B cell (primary cell): Measurements from ENCODE around the gene SLC16A10. TPM values are rescaled to one million over a fixed set of nuclear protein-coding genes. Genes with fewer than 3 reads are reported as not detected.

Source experiments
- ATAC-seq: fragments of 200-7000 bp; cut with Tn5 transposase; one replicate; pipeline ENCODE4 v1.10.0; 2021; ENCODE audit warnings: low read depth, mild to moderate bottlenecking, moderate number of reproducible peaks, moderate library complexity
- CTCF ChIA-PET: fragments of 350-600 bp; sonication (Branson Sonifier 250); formaldehyde crosslinking; loops from one replicate; lab custom pipeline; 2021; ENCODE audit warnings: antibody characterized with exemption, inconsistent platforms; lab: Charles Lee
- POLR2A ChIA-PET: fragments of 350-600 bp; sonication (Branson Sonifier 250); formaldehyde crosslinking; loops from one replicate; lab custom pipeline; 2021; ENCODE audit warnings: antibody characterized with exemption; lab: Charles Lee
- DNase-seq: peaks from one replicate; pipeline ENCODE4 v3.0.0; 2013
- H2AFZ ChIP-seq: 2 replicates; pipeline ENCODE4 v1.6.1; 2012; ENCODE audit warnings: mild to moderate bottlenecking, low read depth, low read length; ENCODE audit not compliant: insufficient read depth, poor library complexity, severe bottlenecking
- H3K27ac ChIP-seq, 2 donors: 1 replicate in 1 of 2; 2 replicates in 1 of 2; pipeline ENCODE4 v1.5.1; 2012 to 2013; ENCODE audit warnings: low read length in 2 of 2, mild to moderate bottlenecking in 2 of 2, moderate library complexity in 1 of 2
- H3K27me3 ChIP-seq, 4 experiments: fragments of 200-600 bp in 1 of 4; sonication (generic) in 1 of 4; replicated peaks in 1 of 4; 1 replicate in 2 of 4; 2 replicates in 2 of 4; pipeline versions ENCODE4 v1.6.1 to v1.7.0; 2013 to 2016; ENCODE audit warnings: low read length in 3 of 4, mild to moderate bottlenecking in 2 of 4, mixed read lengths in 1 of 4, moderate library complexity in 1 of 4; ENCODE audit not compliant: insufficient read depth in 4 of 4, control insufficient read depth in 3 of 4; ENCODE audit errors: control extremely low read depth in 1 of 4
- H3K36me3 ChIP-seq, 2 experiments: replicated peaks in 1 of 2; 1 replicate in 1 of 2; 2 replicates in 1 of 2; pipeline versions ENCODE4 v1.6.1 to v1.7.1; 2013; ENCODE audit warnings: low read length in 1 of 2; ENCODE audit not compliant: insufficient read depth in 2 of 2, control insufficient read depth in 1 of 2; ENCODE audit errors: control extremely low read depth in 1 of 2, extremely low read depth in 1 of 2
- H3K4me1 ChIP-seq, 2 donors: fragments of 200-600 bp in 1 of 2; sonication (generic) in 1 of 2; 1 replicate in 1 of 2; 2 replicates in 1 of 2; pipeline versions ENCODE4 v1.5.1 to v1.6.1; 2013 to 2017; ENCODE audit warnings: low read length in 2 of 2; ENCODE audit not compliant: control insufficient read depth in 2 of 2, insufficient read depth in 2 of 2
- H3K4me2 ChIP-seq: replicated peaks from 2 replicates; pipeline ENCODE3; 2012; ENCODE audit warnings: mild to moderate bottlenecking, low read depth, low read length; ENCODE audit not compliant: poor library complexity, severe bottlenecking
- H3K4me3 ChIP-seq, 5 experiments: fragments of 200-600 bp in 1 of 5; sonication (generic) in 1 of 5; 1 replicate in 3 of 5; 2 replicates in 2 of 5; pipeline versions ENCODE4 v1.5.1 to v1.7.0; 2011 to 2016; ENCODE audit warnings: low read length in 4 of 5, mild to moderate bottlenecking in 4 of 5, low read depth in 2 of 5, control low read depth in 1 of 5, moderate library complexity in 1 of 5; ENCODE audit not compliant: insufficient read depth in 1 of 5; ENCODE audit errors: control extremely low read depth in 1 of 5, extremely low read depth in 1 of 5
- H3K79me2 ChIP-seq: fragments of 200-600 bp; sonication (generic); one replicate; pipeline ENCODE4 v1.6.0; 2016; ENCODE audit warnings: low read length; ENCODE audit not compliant: control insufficient read depth, insufficient read depth
- H3K9ac ChIP-seq: fragments of 200-600 bp; sonication (generic); 2 replicates; pipeline ENCODE4 v1.6.1; 2017; ENCODE audit warnings: mild to moderate bottlenecking, low read length, moderate library complexity
- H3K9me3 ChIP-seq, 3 donors: one replicate each; pipeline versions ENCODE4 v1.6.1 to v1.7.1; 2013; ENCODE audit warnings: low read length in 2 of 3; ENCODE audit not compliant: control insufficient read depth in 2 of 3, insufficient read depth in 1 of 3; ENCODE audit errors: control extremely low read depth in 1 of 3
- H4K20me1 ChIP-seq: 2 replicates; pipeline ENCODE4 v1.6.0; 2012; ENCODE audit warnings: mild to moderate bottlenecking, low read length; ENCODE audit not compliant: insufficient read depth, control insufficient read depth, poor library complexity, severe bottlenecking
- H3K27ac Mint-ChIP-seq: one replicate; pipeline ENCODE4 v1.8.0; 2021; ENCODE audit warnings: mixed read lengths
- H3K27me3 Mint-ChIP-seq: one replicate; pipeline ENCODE4 v1.8.0; 2021; ENCODE audit warnings: mixed read lengths
- H3K4me1 Mint-ChIP-seq: one replicate; pipeline ENCODE4 v1.8.0; 2021; ENCODE audit warnings: mixed read lengths
- H3K4me3 Mint-ChIP-seq: one replicate; pipeline ENCODE4 v1.8.0; 2021; ENCODE audit warnings: mixed read lengths
- H3K9me3 Mint-ChIP-seq: one replicate; pipeline ENCODE4 v1.8.0; 2022; ENCODE audit warnings: mixed read lengths; ENCODE audit not compliant: insufficient read depth
- EZH2 ChIP-seq: IDR thresholded peaks from 2 replicates; pipeline ENCODE4 v1.6.1; 2012; ENCODE audit warnings: borderline replicate concordance, low read depth, mild to moderate bottlenecking, moderate library complexity, low read length; ENCODE audit not compliant: insufficient read depth, poor library complexity, severe bottlenecking
- WGBS: methylation state at CpG from one replicate; pipeline ENCODE4 v1.1.5; 2013; ENCODE audit warnings: missing lambda C conversion rate; ENCODE audit not compliant: insufficient coverage; 5-methylcytosine and 5-hydroxymethylcytosine counted together
- intact Hi-C: fragments of 100-400 bp; cut with micrococcal nuclease; formaldehyde crosslinking; loops from one replicate; pipeline ENCODE4 v1.10.0; 2022
- polyA plus RNA-seq: library from polyadenylated mRNA; depleted of rRNA; stranded (reverse); fragments of >200 nt; gene quantifications from 2 replicates; pipeline ENCODE4 v1.2.3, GENCODE V29; 2012
- total RNA-seq, 2 donors: library from RNA; stranded (reverse); fragments of 120-200 nt in 1 of 2; gene quantifications; 1 replicate in 1 of 2; 2 replicates in 1 of 2; pipeline versions ENCODE4 v1.2.3 to v1.2.4, GENCODE V29; 2013 to 2022
- TF ChIP-seq, protein P1 (sequence below): fragments of 200-600 bp; IDR thresholded peaks from one replicate; pipeline ENCODE4 v1.8.0; 2022; ENCODE audit warnings: antibody characterized with exemption, mild to moderate bottlenecking

SLC16A10 gene
- total and polyA plus RNA-seq, 2 donors (not counting 1 experiment from before 2014, with no cell fraction given), result 0.06 to 0.71 TPM

DNA sequence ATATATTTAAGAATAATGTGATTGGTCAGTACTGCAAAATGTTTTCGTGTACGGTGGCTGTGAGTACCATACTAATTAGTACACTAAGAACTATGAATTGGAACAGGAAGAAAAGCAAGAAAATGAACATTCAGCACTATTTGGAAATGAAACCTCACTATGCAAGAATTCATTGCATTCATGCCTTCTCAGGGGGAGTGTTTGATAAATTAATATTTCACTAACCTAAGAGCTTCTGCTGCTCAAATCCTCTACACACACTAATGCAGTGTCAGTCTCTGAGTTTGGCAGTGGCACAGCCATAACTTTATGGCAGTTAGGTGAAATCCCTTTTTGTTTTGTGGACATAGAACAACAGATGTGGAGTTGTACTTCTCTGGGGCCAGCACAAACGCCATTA is 60.1 kb downstream of the SLC16A10 start:
- Mint-ChIP-seq H3K4me1 (no peaks in the 10 kb centered on the region), H3K27ac (no peak overlapping the region), H3K4me3 (no peak overlapping the region), H3K27me3 (peaks cover 4% of the 10 kb centered on the region), H3K9me3 (no peaks in the 10 kb centered on the region)
- TF ChIP-seq, protein P1, sequence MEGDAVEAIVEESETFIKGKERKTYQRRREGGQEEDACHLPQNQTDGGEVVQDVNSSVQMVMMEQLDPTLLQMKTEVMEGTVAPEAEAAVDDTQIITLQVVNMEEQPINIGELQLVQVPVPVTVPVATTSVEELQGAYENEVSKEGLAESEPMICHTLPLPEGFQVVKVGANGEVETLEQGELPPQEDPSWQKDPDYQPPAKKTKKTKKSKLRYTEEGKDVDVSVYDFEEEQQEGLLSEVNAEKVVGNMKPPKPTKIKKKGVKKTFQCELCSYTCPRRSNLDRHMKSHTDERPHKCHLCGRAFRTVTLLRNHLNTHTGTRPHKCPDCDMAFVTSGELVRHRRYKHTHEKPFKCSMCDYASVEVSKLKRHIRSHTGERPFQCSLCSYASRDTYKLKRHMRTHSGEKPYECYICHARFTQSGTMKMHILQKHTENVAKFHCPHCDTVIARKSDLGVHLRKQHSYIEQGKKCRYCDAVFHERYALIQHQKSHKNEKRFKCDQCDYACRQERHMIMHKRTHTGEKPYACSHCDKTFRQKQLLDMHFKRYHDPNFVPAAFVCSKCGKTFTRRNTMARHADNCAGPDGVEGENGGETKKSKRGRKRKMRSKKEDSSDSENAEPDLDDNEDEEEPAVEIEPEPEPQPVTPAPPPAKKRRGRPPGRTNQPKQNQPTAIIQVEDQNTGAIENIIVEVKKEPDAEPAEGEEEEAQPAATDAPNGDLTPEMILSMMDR, result no peak
- no peak for TF ChIP-seq EZH2
- peaks cover 0 to 9% (median 0%) of the 10 kb centered on the region in 3 donors for H3K9me3 ChIP-seq
- no peak overlapping the region for H3K27ac ChIP-seq
- no peak overlapping the region for H3K9ac ChIP-seq
- no peaks in the 10 kb centered on the region for H3K79me2 ChIP-seq
- POLR2A ChIA-PET, result no interaction called here
- CTCF ChIA-PET, result no interaction called here
- intact Hi-C loops, result no loop called here
- no peak overlapping the region for H2AFZ ChIP-seq
- no CpG with 5 or more reads among the region's 3 CpGs for WGBS
- no peak overlapping the region for H3K4me3 ChIP-seq
- DNase-seq (no peak), ATAC-seq (no peak)
- no peaks in the 10 kb centered on the region for H3K4me1 ChIP-seq
- no peaks in the 10 kb centered on the region for H3K27me3 ChIP-seq
- no peak overlapping the region for H3K4me2 ChIP-seq
- no peaks in the 10 kb centered on the region for H3K36me3 ChIP-seq
- no peaks in the 10 kb centered on the region for H4K20me1 ChIP-seq

DNA sequence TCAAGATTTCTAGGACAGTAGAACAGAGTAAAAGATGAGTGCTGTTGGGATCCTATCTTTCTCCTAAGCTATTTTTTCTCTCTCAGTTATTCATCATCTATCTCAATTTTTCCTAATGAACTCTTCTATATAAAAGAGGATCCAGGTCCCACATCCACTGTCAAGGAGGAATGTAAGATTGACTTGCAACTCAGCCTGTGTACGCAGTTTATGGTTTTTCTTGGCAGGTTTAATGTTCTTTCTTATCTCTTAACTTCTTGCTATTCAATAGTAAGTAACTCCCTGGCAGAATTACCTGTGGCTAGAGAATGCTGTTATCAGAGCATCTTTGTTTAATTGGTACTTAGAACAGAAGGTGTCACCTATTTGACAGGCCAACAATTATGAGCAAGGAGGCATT is 60.8 kb downstream of the SLC16A10 start:
- no peaks in the 10 kb centered on the region for H4K20me1 ChIP-seq
- no peak for ATAC-seq
- no peak overlapping the region for H2AFZ ChIP-seq
- TF ChIP-seq EZH2, result no peak
- TF ChIP-seq, protein P1, result no peak
- no peaks in the 10 kb centered on the region for H3K4me1 ChIP-seq
- H3K79me2 ChIP-seq, result no peaks in the 10 kb centered on the region
- no peaks in the 10 kb centered on the region for H3K36me3 ChIP-seq
- H3K4me1 Mint-ChIP-seq, result no peaks in the 10 kb centered on the region
- no peak overlapping the region for H3K4me2 ChIP-seq
- CTCF ChIA-PET, result no interaction called here
- peaks cover 9% of the 10 kb centered on the region for H3K27me3 Mint-ChIP-seq
- H3K9ac ChIP-seq, result no peak overlapping the region
- WGBS, result no CpG with 5 or more reads among the region's 1 CpG
- no peak overlapping the region for H3K4me3 Mint-ChIP-seq
- intact Hi-C loops, result no loop called here
- H3K4me3 ChIP-seq, result no peak overlapping the region
- peaks cover 0 to 9% (median 0%) of the 10 kb centered on the region in 3 donors for H3K9me3 ChIP-seq
- H3K27ac Mint-ChIP-seq, result no peak overlapping the region
- H3K27ac ChIP-seq, result no peak overlapping the region
- H3K9me3 Mint-ChIP-seq, result no peaks in the 10 kb centered on the region
- POLR2A ChIA-PET, result no interaction called here
- H3K27me3 ChIP-seq, result no peaks in the 10 kb centered on the region
- DNase-seq, result no peak
